ENCODE data around the gene PDE6B. TPM values are rescaled to one million over a fixed set of nuclear protein-coding genes. Genes with fewer than 3 reads are reported as not detected.
A peak's percentile ranks its signal among the peaks of the same experiment; 100 is the strongest.
"Not testable (repeated sequence)": the region's sequence is repeated elsewhere in the genome, so short reads cannot be mapped to it uniquely, and the experiment has no call there.

Gene PDE6B
- total RNA-seq, 1 donor from 2014 or later = 1.5 TPM

DNA sequence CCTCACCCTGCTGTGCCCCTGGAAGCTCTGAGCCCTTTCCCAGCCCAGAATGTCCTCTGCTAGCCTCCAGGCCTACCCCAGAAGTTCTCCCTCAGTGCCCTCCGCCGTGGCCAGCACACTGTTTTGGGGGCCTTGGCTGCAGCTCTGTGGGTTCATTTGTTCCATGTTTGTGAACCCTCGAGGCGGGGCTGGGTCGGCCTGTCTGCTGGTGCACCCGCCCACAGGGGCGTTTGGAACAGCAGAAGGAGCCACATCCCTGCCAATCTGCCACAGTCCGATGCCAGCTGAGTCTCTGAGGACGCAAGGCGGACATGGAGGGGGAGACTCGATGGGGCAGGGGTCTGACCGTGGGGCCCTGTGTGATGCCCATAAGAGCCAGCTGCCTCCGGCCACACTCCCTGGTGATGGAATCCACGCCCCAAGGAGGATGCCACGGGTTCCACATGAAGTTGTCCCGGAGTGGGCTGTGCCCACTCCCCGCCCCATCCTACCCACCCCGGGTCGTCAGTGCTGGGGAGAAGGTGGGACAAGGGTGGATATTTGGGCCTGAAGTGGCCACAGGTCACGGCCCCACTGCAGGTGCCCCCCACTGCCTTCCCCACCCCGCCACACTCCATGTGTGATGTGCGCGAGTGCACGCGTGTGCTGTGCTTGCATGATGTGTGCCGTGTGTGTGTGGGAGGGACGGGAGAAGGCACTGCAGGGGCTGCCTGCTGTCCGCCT, 41.6 kb downstream of the PDE6B start:
- DNase-seq (ENCODE audit: extremely low read depth, low read depth, low spot score) = no peak

DNA sequence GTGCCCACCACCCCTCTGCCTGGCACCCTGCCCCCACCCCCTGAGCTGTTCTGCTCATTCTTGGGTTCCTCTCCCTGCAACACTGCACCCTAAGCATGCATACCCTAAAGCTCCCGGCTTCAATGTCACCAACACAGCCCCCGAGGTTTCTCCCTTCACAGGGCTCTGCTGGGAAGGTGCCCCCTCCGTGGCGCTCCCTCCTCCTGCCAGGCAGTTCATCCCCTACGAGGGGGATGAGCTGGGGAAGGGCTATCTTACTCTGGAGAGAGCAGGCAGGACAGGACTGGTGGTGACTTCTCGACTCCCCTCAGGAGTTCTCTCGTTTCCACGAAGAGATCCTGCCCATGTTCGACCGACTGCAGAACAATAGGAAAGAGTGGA, 42.2 kb downstream of the PDE6B start:
- DNase-seq (ENCODE audit: extremely low read depth, low read depth, low spot score) = no peak

DNA sequence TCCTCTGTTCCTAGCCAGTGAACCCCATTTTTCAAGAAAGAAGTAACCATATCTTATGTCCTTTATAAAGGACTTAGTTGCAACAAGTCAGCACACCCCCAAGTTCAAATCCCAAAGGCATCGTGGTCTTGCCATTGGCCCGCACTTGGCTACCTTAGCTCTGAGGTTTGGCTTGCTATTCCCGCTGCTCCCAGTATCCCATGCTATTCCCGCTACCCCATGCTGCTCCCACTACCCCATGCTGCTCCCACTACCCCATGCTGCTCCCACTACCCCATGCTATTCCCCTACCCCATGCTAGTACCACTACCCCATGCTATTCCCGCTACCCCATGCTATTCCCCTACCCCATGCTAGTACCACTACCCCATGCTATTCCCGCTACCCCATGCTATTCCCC, 42.8 kb downstream of the PDE6B start:
- not testable (repeated sequence) for DNase-seq (ENCODE audit: extremely low read depth, low read depth, low spot score)

DNA sequence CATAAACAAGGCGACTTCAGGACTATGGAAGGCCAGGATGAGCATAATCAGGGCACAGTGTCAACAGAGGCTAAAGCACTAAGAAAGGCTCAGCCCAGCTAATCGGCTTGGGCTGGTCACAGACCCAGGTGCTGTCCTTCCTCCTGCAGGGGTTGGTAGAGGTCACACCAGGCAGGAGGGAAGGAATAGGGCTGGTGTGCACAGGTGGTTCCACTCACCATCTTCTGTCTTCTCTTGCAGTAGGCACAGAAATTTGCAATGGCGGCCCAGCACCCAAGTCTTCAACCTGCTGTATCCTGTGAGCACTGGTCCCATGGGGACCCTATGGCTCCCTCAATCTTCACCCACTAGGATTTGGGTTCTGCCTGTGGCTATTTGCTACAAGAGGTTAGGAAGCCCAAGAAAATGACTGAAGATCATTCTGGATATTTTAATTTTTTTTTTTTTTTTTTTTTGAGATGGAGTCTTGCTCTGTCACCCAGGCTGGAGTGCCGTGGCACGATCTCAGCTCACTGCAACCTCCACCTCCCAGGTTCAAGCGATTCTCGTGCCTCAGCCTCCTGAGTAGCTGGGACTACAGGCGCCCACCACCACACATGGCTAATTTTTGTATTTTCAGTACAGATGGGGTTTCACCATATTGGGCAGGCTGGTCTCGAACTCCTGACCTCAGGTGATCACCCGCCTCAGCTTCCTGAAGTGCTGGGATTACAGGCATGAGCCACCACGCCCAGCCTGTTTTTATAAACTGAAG, 44.6 kb downstream of the PDE6B start:
- not testable (repeated sequence) for DNase-seq (ENCODE audit: extremely low read depth, low read depth, low spot score)

DNA sequence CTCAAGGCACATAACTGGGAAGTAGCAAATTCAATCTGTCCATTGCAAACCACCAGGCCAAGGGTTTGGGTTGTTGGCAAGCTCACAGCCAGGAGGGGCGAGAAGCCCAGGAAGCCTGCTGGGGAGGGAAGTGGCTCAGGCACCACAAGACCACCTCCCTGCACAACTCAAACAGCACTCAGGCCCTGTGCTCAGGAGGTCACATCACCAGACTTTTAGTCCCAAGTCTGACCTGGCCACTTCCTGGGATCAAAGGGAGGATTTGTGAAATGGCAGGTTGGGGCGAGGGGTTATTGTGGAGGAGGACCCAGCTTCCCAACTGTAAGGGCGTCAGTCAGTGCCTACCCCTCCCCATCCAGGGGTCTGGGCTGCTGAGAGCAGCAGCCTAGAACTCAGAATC, 46.4 kb downstream of the PDE6B start:
- no peak for DNase-seq (ENCODE audit: extremely low read depth, low read depth, low spot score)

DNA sequence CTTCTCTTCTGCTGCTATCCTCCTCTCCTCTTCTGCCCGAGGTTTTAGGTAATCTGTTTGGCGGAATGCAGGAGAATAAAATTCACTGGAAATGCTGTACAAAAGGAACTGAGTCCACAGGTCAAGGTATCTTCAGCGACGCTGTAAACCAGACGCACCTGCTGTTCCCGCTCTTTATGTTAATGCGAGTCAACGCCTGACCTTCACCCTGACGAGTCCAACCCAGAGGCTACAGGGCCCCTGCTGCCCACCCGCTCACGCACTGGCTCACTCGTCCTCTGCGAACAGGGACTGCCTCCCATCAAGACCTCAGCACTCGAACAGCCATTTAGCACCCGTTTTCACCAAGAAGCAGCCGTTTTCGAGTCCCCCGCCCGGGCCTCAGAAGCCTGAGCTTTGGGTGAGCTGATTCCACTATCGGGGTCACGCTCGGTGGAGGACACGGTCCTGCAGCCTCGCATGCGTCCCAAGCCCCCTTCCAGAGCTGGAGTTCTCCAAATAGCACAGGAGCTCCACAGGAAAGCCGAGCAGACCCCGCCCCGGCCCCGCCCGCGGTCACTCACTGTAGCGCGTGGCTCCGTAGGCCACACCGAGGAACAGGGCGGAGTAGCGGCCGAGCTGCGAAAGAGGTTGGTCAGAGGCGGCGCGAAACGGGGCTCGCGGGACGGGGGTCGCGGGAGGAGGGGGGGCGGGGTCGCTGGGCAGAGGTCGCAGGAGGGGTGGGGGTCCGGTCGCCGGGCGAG, 48.1 kb downstream of the PDE6B start:
- no peak for DNase-seq (ENCODE audit: extremely low read depth, low read depth, low spot score)

DNA sequence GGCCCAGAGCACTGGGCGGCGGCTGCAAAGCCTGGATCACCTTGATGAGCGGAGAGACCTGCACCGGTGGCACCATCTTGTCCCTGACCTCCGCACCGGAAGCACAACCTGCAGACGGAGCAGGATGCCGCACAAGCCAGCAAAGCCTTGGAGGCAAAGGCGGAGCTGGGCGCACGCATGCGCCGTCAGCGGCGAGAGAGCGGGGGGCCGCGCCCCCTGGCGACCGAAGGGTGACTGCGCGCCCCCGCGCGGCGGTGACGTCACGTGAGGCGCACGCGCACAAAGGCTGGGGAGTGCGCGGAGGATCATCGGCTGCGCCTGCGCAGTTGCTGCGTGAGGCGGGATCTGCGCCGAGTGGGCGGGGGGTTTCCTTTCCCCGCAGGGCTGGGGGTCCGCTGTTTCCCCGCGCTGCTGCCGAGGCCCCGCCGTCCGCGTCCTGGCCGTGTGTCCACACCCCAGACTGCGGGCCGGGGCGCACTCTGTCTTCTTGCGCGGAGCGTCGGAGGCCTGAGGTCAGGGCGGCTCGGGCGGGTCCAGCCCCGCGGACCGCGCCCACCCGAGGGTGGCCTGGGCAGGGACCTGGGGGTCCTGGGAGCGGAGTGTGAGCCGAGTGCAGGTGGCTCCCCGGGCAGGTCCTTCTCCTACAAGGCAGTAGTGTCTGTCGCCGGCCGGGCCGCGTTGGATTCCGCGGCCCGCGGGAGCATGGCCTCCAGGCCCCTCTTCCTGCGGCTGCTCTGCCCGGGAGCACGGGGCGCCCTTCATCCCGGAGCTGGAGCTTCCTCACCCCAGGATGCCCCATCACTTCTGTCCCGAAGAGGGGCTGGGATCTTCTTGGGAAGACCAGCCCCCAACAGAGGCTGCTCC, 49.0 kb downstream of the PDE6B start, which contains the start of the genes ATP5ME and MYL5:
Gene ATP5ME, minus strand, starts transcription at position 105 of the 864 bp plus-strand sequence. Its CDS starts 29 bp downstream, at position 76.
Gene MYL5, plus strand, starts transcription at position 371 of the 864 bp plus-strand sequence. CDS start 3,485 bp downstream, outside the sequence.
- peak; percentile 67 for DNase-seq (ENCODE audit: extremely low read depth, low read depth, low spot score)

DNA sequence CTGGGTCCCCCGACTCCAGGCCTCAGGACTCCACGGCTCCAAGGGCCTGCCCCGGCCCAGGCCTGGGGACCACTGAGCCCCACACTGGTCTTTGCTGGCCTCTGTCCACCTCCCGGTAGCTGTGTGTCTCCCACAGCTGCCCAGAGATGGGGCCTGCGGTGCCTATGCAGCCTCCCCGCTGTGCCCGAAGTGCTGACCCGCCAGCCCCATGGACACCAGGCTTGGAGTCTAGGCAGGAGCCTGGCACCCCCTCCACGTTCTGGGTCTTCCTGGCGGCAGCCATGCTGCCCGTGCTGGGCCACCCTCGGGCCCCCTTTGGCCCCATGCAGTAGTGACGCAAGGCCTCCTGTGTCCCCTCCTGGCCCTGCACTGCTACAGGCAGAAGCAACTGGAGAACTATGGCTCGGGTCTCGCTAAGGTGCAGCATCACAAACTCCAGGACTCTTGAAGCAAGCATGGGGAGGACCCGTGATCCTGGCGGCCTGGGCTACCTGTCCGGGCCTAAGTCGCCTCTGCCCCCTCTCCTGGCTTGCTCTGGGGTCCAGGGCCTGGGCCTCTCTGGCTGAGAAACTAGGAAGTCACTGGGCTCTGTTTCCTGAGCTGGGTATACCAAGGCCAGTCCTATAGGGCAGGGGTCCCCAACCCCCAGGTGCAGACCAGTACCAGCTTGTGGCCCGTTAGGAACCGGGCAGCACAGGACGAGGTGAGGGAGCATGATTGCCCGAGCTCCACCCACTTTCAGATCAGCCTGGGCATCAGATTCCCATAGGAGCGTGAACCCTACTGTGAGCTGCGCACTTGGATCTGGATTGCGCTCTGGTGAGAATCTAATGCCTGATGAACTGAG, 49.9 kb downstream of the PDE6B start:
- DNase-seq (ENCODE audit: extremely low read depth, low read depth, low spot score) = no peak

DNA sequence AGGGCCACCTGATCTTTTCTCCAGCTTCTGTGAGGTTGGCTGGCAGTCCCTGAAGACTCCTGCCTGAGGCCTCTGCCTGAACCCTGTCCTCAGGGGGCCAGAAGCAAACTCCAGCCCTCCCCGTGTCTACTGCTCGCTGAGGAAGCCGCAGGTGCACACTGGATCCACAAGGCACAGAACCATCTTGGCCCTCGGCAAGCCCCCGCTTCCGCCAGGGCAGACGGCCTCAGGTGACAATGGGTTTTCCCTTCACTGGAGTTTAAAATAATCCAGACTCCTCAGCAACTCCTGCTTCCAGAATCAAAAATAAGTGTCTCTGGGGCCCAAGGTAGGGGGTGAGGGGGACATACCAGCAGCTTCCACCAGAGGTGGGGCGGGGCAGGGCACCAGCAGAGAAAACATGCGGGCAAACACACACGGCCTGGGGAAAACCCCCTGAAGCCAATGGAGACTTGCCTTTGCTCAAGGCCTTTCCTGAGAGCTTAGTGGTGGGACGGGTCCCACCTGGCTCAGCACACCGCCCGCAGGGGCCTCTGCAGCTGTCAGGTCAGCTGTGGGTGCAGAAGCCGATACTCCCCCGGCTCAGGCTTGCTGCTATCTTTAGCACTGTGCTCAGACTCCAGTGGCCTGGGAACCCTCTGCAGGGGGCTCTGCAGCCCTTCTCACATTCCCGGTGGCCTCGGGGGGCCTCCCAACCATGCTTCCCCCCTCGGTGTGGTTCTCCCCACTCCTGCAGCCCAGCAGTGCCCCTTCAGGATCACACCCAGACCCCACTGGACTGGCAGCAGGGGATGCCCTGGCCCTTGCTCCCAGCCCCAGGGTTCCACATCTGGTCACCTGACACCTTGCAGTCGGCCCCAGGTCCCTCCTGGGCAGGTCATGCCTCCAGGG, 50.9 kb downstream of the PDE6B start:
- no peak for DNase-seq (ENCODE audit: extremely low read depth, low read depth, low spot score)

DNA sequence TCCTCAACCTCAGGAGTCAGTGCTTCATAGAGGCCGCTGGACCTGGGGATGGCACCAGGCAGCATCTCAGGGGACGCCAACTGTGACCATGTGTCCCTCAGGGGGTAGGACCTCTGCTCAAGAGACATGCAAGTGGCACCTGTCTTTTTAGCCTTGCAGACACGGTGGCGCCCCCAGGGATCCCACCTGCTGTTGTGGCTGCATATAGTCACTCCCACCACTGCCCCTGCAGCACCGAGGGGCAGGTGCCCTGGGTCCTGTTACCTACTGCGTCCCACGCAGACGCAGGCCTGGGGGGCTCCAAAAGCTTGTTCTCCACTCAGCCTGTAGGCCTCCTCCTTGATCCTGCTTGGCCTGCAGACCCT, 51.5 kb downstream of the PDE6B start:
- DNase-seq (ENCODE audit: extremely low read depth, low read depth, low spot score) = no peak

DNA sequence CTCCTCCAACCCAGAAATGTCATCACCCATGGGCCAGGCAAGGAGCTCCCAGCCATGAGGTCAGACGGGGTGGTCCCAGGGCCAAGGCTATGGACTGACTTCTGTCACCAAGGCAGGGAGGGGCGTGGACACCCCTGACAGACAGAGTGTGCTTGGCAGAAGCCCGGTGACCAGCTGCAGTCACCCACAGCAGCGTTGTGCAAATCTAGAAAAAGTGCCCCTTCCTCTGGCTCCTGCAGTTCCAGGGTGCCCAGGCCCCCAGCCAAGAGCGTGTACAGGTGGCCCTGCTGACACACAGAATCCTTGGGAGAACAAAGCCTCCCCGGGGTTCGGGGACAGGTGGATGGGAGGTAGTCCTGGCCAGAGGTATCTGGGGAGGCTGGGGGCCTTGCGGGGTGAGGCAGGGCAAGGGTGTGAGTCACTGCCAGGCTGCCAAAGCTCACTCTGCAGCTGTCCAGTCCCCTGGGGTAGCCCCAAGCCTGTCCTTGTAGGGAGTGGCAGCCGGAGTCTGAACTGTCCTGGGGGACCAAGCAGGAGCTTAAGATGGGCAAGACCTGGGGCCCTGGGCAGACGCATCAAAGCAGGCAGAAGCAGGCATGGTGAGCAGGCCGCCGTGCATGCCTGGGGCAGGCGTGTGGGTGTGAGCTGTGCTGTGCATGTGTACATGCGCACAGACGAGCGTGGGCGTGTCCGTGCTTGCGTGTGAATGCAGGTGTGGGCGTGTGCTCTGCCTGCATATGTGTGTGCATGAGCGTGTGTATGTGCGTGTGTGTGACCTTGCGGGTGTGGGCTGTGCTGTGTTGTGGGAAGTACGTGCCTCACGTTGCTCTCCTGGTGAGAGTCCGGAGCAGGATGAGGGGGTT, 52.3 kb downstream of the PDE6B start:
- DNase-seq (ENCODE audit: extremely low read depth, low read depth, low spot score) = no peak

DNA sequence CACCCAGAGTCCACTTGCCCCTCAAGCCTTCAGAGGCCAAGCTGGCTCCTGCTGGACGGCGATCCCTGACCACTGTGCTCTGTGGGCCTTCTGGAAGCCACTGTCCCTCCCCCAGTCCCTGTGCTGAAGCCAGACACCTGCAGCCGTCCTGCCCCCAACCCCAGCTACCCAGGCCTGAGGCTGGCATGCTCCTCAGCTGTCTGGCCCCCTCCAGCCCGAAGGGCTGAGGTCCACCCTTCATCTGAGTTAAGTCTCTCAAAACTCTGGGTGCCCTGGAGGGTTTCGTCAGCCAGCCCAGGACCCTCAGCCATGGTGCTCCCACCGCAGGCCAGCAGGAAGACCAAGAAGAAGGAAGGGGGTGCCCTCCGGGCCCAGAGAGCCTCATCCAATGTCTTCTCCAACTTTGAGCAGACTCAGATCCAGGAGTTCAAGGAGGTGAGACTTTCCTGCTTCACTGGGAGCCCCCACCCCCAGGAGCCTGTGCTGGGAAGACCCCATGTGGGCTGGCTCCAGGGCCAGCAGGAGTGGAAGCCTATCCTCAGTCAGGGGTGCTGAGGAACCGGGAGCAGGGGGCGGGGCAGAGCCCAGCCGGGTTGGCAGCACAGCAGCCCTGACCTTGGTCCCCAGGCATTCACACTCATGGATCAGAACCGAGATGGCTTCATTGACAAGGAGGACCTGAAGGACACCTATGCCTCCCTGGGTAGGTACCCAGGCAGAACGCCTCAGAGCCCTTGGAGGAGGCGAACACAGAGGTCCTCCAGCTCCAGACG, 53.1 kb downstream of the PDE6B start:
- DNase-seq (ENCODE audit: extremely low read depth, low read depth, low spot score) = no peak

DNA sequence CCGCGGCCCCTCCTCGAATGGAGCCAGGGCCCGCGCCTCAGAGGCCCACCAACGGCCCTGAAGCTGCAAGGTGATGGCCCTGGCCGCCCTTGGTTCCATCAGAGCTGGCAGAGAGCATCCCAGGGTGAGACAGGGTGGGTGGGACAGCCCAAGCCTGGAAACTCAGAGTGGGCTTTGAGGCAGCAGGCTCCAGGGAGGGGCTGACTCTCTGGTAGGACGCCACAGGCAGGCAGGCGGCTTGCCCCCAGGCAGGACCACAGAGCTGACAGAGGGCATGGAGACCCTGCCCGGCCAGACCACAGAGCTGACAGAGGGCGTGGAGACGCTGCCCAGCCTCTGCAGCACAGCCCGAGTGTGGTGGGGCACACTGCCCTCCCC, 53.7 kb downstream of the PDE6B start:
- DNase-seq (ENCODE audit: extremely low read depth, low read depth, low spot score) = no peak

DNA sequence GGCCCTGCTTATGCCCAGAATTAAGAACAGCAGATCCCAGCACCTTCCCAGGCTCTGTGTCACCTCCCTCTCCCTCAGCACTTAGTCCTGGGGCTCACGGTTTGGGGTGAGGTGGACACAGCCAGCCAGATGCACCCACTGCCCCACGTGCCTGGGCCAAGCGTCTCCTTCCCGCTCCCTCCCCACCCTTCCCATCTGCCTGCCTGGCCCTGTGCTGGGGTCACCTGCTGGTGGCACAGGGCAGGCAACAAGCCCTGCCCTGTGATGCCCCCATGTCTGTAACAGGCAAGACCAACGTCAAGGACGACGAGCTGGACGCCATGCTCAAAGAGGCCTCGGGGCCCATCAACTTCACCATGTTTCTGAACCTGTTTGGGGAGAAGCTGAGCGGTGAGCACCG, 54.3 kb downstream of the PDE6B start:
- DNase-seq (ENCODE audit: extremely low read depth, low read depth, low spot score) = no peak

DNA sequence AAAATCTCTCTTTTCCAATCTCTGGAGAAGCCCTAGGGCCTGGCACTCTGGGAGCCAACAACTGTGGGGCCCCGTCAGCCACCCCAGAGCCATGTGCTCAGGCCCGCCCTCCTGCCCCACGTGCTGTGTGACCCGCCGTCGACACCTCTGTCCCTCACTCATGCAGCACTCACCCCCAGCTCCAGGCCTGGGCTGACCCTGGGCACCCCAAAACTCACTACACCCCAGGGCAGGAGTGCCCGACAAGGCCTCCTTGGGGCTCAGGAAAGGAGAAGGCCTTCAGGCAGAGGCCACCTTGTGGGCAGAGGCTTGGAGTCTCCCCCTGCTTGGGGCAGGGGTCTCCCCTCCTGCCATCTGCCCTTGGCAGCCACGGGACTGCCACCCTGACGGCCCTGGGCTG, 54.7 kb downstream of the PDE6B start:
- DNase-seq (ENCODE audit: extremely low read depth, low read depth, low spot score) = no peak

DNA sequence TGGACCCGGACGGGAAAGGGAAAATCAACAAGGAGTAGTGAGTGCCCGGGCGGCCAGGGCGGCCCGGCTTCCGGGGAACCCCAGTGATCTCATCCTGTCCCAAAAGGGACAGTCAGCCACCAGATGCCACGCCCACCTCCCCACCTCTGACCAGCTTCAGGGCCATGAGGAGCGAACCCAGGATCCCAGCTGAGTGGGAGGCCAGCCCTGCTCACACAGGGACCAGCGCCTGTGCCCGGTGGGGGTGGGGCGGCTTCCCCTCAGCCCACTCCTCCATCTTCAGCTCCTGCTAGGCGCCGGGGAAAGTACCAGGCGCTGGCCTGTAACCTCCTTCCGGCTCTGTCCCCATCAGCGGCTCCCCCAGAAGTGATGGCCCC, 55.2 kb downstream of the PDE6B start:
- no peak for DNase-seq (ENCODE audit: extremely low read depth, low read depth, low spot score)
